ENCODE data around the gene CELSR3.

GRCh38 chr3:48595075-48595525 lies 67.6 kb downstream of the CELSR3 start, which contains the start of gene COL7A1:
- peak; percentile 36; the same call in 1 of the 2 replicates for TF ChIP-seq POLR2A (IDR thresholded peaks at IDR 0.05; ENCODE audit: low read depth, low read length)
- no peak for TF ChIP-seq CTCF (conservative IDR thresholded peaks at IDR 0.05; ENCODE audit: low read depth, low read length)
- TF ChIP-seq FOS (IDR thresholded peaks at IDR 0.05; ENCODE audit: low read depth, low read length): no peak
- no peak for TF ChIP-seq MXI1 (IDR thresholded peaks at IDR 0.05; ENCODE audit: borderline replicate concordance, low read depth, low read length)
